Measurements from ENCODE around the gene MOB3B. TPM values are rescaled to one million over a fixed set of nuclear protein-coding genes. Genes with fewer than 3 reads are reported as not detected.

The MOB3B gene
- polyA plus RNA-seq, 1 experiment: 0.04 TPM

DNA sequence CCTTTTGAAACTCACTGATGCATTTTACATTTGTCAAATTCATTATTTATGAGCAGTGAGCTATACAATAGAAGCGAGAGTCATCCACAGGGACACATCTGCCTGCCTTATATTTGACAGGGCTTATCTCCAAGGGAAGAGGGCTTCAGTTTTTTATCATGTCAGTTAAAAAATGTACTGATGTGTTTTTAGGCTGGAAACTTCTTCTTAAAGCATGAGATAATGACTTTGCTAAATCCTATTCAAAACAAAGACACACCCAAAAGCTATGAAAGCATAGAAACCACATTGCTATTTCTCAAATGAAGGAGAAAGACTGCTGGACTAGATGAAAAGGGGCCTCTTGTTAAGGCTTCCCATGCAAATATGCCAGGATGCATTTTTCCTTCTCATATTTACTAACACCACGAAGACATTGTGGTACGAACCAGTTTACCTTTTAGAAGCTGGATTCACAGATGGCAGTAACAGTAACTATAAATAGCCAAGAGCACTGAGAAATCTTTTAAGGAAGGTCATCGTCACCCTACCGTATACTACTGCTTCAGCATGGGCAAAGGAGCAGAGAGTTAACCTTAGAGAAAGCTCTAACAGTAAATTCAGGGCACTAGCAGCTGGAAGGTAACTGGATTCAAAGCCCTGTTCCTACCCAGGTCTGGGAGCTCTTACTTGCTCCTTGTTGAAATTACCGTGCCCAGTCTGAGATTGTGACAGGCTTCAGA is 91.8 kb downstream of the MOB3B start:
- no peak for DNase-seq (ENCODE audit: low read depth)
- Histone ChIP-seq H3K36me3 (ENCODE audit: control insufficient read depth, insufficient read depth, low read length) (no peaks in the 10 kb centered on the region), H3K4me3 (ENCODE audit: low read depth, low read length) (no peak overlapping the region), H3K27me3 (ENCODE audit: control insufficient read depth, insufficient read depth, low read length) (no peaks in the 10 kb centered on the region)
- TF ChIP-seq, protein P1, sequence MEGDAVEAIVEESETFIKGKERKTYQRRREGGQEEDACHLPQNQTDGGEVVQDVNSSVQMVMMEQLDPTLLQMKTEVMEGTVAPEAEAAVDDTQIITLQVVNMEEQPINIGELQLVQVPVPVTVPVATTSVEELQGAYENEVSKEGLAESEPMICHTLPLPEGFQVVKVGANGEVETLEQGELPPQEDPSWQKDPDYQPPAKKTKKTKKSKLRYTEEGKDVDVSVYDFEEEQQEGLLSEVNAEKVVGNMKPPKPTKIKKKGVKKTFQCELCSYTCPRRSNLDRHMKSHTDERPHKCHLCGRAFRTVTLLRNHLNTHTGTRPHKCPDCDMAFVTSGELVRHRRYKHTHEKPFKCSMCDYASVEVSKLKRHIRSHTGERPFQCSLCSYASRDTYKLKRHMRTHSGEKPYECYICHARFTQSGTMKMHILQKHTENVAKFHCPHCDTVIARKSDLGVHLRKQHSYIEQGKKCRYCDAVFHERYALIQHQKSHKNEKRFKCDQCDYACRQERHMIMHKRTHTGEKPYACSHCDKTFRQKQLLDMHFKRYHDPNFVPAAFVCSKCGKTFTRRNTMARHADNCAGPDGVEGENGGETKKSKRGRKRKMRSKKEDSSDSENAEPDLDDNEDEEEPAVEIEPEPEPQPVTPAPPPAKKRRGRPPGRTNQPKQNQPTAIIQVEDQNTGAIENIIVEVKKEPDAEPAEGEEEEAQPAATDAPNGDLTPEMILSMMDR (IDR thresholded peaks at IDR 0.05; ENCODE audit: insufficient read depth, low read depth, low read length): no peak
- ChIA-PET CTCF (interaction anchor here (1.5 kb wide), 1 partner anchor 9 kb away, joined by 4 read pairs; no protein-coding TSS in a partner anchor), POLR2A (no interaction called here)

DNA sequence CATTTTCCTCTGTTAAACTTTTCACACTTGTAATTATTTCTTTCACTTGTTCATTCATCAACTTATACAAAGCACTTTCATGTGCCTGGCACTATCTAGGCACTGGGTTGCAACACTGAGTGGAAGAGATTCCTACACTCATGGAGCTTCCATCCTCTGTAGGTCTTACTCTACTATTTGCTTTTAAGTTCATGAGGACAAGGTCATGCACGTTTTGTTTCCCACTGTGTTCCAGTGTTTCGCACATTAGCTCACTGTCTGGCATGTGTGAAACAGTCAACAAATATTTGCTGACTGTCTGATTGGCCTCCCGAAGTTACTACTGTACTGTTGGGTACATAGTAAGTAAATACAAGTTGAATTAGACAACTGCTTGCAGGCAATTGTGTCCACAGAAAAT is 93.4 kb downstream of the MOB3B start:
- no peak for DNase-seq (ENCODE audit: low read depth)
- Histone ChIP-seq H3K4me3 (ENCODE audit: low read depth, low read length) (no peak overlapping the region), H3K36me3 (ENCODE audit: control insufficient read depth, insufficient read depth, low read length) (no peaks in the 10 kb centered on the region), H3K27me3 (ENCODE audit: control insufficient read depth, insufficient read depth, low read length) (no peaks in the 10 kb centered on the region)
- ChIA-PET CTCF (no interaction called here), POLR2A (no interaction called here)
- TF ChIP-seq, protein P1 (IDR thresholded peaks at IDR 0.05; ENCODE audit: insufficient read depth, low read depth, low read length): no peak

DNA sequence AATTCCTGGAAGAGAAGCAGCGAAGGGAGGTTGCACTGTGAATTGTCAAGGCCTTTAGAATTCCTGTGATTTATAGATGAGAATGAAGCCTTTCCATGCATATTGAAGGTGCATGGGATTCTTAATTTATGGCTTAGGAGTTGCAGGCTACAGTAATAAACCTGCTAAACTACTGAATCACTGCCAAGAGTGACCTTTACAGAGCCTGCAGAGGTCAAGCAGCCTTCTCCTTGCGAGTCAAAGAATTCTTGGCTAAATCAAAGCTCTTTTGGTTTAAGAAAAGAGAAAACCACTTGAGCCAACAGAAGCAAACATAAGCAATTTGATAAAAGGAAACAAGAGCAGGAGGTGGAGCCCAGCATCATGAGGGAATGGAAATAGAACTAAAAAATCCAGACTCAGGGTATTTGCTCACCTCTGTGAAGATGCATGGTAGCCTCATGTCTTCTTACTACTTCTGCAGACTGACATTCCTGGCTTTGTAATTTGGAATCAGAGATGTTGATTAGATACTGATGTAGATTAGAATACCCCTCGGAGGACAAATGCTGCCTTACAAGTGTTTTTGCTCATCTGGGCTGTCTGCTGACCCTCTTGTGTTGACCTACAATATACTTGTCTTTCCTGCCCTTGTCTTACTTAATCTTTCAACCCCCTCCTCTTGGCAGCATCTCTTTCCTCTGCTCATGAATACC is 95.8 kb downstream of the MOB3B start:
- TF ChIP-seq, protein P1 (IDR thresholded peaks at IDR 0.05; ENCODE audit: insufficient read depth, low read depth, low read length): no peak
- ChIA-PET CTCF (no interaction called here), POLR2A (no interaction called here)

DNA sequence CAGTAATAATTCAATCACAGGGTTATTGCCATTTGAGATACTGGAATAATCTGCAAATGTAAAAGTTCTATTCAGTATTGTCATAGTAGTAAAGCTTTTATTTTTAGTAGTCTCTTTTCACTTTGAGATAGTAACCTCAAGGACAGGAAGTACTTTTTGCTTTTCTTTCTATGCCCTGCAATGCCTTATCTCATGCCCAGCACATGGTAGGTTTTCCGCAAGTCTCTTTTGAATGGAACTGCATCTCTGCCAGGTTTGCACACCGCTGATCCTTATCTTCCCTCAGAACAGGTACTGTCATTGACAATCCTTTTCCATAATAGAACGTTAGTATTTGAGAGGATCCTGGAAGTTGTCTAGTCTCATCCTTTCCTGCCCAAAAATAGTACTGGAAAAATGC is 97.3 kb downstream of the MOB3B start:
- Histone ChIP-seq H3K36me3 (ENCODE audit: control insufficient read depth, insufficient read depth, low read length) (no peaks in the 10 kb centered on the region), H3K27me3 (ENCODE audit: control insufficient read depth, insufficient read depth, low read length) (no peaks in the 10 kb centered on the region), H3K4me3 (ENCODE audit: low read depth, low read length) (no peak overlapping the region)
- ChIA-PET CTCF (no interaction called here), POLR2A (no interaction called here)
- TF ChIP-seq, protein P1 (IDR thresholded peaks at IDR 0.05; ENCODE audit: insufficient read depth, low read depth, low read length): no peak
- DNase-seq (ENCODE audit: low read depth): no peak

More for the DNA sequence above, 95.8 kb downstream of the MOB3B start:
- Histone ChIP-seq H3K4me3 (ENCODE audit: low read depth, low read length) (no peak overlapping the region), H3K27me3 (ENCODE audit: control insufficient read depth, insufficient read depth, low read length) (no peaks in the 10 kb centered on the region), H3K36me3 (ENCODE audit: control insufficient read depth, insufficient read depth, low read length) (no peaks in the 10 kb centered on the region)
- DNase-seq (ENCODE audit: low read depth): no peak

DNA sequence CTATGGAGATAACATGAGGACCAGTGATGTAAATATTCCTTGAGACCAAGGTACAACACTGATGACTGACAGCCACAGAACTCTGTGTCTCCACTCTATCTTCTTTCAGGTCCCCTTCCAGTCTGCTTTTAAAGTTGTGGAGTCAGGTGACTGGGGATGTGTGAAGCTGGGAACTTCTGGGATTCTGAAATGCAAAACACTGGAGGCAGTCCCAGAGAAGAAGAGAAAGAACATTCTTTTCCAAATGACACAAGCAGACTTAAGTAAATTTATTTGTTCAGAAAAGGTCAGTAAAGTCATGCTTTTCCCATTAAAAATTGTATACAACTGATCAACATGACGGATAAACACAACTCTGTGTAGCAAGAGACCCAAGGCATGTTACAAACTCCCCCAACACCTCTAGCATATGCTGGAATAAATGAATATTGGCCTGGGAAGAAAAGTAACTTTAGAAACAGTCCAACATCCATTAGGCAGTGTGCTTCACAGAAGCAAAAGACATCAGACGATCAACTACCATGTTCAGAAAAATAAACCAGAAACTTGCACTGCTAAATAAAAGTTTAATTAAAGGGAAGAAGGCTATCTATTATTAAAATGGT is 98.0 kb downstream of the MOB3B start:
- Histone ChIP-seq H3K36me3 (ENCODE audit: control insufficient read depth, insufficient read depth, low read length) (no peaks in the 10 kb centered on the region), H3K4me3 (ENCODE audit: low read depth, low read length) (no peak overlapping the region), H3K27me3 (ENCODE audit: control insufficient read depth, insufficient read depth, low read length) (no peaks in the 10 kb centered on the region)
- DNase-seq (ENCODE audit: low read depth): no peak
- ChIA-PET CTCF (no interaction called here), POLR2A (no interaction called here)
- TF ChIP-seq, protein P1 (IDR thresholded peaks at IDR 0.05; ENCODE audit: insufficient read depth, low read depth, low read length): no peak
